Stimulated activated CD4-positive, alpha-beta T cell treated with anti-CD3 and anti-CD28 coated beads, TNF-alpha, amount 100 ng/mL, for 4 hours (primary cell): ENCODE measurements around the gene PHF20.
"Not testable (repeated sequence)": the region's sequence is repeated elsewhere in the genome, so short reads cannot be mapped to it uniquely, and the experiment has no call there.

Source experiments
- DNase-seq, 3 experiments: peaks; one replicate each; pipeline ENCODE4 v3.0.0-alpha.2; 2020; ENCODE audit warnings: low read depth in 3 of 3

PHF20 gene

DNA sequence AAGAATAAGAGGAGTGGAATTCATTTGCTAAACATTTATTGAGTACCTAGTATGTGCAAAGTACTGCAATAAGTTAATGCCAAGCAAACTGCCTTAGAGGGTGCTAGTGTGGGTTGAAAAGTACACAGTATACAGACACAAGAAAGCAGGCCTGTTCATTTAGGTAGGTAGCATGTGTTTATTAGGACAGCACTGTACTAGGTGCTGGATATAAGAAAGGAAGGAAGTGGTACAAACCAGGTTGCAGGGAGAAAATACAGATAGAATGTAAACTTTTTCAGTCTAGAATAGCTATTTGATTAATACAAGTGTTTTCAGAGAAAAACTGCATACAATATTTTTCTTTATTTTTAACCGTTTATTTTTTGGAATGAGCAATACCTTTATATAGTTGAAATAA, 68.1 kb downstream of the PHF20 start:
- DNase-seq = no peak

DNA sequence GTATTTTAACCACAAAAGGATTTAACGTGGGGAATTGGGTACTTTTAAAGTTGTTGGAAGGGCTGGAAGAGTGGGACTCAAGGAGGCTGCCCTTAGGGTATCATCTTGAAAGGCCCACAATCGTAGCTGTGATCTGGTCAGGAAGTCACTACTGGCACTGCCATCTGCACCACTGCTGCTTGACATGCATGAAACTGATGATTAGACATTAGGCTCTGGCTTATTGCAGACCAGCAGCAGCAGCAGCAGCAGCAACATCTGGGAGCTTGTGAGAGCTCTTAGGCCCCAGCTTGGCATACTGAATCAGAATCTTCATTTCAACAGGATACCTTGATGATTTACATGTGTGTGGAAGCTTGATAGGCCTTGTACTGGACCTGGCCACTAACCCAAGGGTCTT, 68.6 kb downstream of the PHF20 start:
- no peak for DNase-seq

- DNase-seq = no peak
Observed at GRCh38 chr20:35842361-35842760, 70.5 kb downstream of the PHF20 start.

DNA sequence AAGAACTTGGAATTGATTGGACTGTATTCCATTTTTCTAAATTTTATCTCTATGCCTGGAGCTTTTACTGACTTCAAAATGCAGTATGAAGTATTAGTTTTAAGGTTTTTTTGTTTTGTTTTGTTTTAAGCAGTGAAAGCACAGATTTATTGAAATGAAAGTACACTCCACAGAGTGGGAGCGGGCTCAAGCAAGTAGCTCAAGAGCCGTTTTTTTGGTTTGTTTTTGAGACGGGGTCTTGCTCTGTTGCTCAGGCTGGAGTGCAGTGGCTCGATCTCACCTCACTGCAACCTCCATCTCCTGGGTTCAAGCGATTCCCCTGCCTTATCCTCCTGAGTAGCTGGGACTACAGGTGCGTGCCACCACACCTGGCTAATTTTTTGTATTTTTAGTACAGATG, 72.1 kb downstream of the PHF20 start:
- DNase-seq = not testable (repeated sequence)

DNA sequence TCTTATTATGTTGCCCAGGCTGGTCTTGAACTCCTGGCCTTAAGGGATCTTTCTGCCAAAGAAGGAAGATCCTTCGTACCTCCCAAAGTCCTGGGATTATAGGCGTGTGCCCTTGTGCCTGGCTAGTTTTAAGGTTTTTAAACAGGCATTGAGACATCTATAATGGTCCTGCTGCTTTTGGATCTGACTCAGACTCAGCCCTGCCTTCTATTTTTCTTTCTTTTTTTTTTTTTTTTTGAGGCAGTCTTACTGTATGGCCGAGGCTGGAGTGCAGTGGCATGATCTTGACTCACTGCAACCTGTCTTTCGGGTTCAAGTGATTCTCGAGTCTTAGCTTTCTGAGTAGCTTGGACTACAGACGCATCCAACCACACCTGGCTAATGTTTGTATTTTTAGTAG, 73.7 kb downstream of the PHF20 start:
- DNase-seq = no peak

GRCh38 chr20:35849706-35850105, 77.9 kb downstream of the PHF20 start:
- DNase-seq = no peak

DNA sequence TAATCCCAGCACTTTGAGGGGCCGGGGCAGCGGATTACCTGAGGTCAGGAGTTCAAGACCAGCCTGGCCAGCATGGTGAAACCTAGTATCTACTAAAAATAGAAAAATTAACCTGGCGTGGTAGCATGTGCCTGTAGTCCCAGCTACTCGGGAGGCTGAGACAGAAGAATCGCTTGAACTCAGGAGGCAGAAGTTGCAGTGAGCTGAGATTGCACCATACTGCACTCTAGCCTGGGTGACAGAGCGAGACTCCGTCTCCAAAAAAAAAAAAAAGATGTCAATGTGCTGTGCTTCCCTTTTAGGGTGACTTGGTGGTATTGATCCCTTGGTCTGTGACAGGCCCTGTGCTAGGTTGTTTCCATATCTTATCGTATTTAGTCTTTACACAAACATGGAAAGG, 79.8 kb downstream of the PHF20 start:
- DNase-seq = not testable (repeated sequence)

GRCh38 chr20:35854713-35855348, 83.0 kb downstream of the PHF20 start:
- DNase-seq = no peak

- DNase-seq = not testable (repeated sequence)
Observed at GRCh38 chr20:35855641-35856040, 83.8 kb downstream of the PHF20 start.

DNA sequence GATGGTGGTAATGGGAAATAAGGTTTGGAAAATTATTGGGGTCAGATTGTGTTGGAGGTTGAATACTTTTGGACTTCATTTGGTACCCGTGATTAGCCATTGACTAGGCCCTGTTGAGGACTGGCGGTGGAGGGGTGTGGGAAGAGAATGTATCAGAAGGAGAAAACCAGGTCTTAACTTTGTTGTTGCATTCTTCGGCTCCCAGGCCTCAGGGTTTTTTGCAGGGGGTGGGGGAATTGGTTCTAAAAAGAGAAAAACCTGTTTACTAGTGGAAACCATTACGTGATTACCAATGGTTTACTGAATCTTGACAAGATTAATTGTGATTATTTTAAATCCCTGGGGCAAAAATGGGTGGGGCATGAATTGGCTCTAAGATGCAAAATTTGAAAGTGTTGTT, 85.1 kb downstream of the PHF20 start:
- no peak for DNase-seq

- DNase-seq = no peak
Observed at GRCh38 chr20:35866418-35867202, 94.8 kb downstream of the PHF20 start.

GRCh38 chr20:35870541-35871258, 98.9 kb downstream of the PHF20 start:
- DNase-seq = no peak

GRCh38 chr20:35871259-35871771, 99.5 kb downstream of the PHF20 start:
- DNase-seq = no peak

GRCh38 chr20:35876033-35876320, 104.2 kb downstream of the PHF20 start:
- no peak for DNase-seq

GRCh38 chr20:35877611-35878010, 105.8 kb downstream of the PHF20 start:
- no peak for DNase-seq

GRCh38 chr20:35878113-35878625, 106.4 kb downstream of the PHF20 start:
- no peak for DNase-seq

DNA sequence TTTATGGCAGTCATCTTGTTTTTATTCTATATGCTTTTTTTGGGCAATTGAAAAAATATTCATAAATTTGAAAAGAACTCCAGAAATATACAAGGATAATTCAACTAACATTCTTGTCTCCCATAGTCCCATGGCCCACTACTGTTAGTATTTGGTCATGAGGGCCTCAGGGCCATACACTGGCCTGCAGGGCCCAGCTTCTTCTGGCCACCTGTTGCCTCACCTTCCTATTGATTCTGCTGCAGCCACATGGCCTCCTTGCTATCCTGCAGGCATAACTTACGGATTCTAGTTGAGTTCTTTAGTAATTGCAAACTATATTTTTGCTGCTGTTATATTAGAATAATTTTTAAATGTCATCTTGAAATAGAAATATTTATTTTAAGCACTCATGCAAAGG, 109.9 kb downstream of the PHF20 start:
- DNase-seq = no peak

DNA sequence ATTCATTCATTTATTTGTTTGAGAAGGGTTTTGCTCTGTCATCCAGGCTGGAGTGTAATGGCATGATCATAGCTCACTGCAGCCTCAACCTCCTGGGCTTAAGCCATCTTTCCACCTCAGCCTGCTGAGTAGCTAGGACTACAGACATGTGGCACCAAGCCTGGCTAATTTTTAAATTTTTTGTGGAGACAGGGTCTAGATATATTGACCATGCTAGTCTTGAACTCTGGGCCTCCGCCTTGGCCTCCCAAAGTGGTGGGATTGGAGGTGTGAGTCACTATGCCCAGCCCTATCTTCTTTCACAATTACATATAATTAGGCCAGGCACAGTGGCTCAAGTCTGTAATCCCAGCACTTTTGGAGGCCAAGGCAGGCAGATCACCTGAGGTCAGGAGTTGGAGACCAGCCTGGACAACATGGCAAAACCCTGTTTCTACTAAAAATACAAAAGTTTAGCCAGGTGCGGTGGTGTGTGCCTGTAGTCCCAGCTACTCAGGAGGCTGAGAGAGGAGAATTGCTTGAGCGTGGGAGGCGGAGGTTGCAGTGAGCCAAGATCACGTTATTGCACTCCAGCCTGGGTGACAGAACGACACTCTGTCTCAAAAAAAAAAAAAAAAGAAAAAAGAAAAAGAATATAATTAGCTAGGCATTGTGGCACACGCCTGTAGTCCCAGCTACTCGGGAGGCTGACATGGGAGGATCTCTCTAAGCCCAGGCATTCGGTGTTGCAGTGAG, 110.8 kb downstream of the PHF20 start:
- DNase-seq = not testable (repeated sequence)

DNA sequence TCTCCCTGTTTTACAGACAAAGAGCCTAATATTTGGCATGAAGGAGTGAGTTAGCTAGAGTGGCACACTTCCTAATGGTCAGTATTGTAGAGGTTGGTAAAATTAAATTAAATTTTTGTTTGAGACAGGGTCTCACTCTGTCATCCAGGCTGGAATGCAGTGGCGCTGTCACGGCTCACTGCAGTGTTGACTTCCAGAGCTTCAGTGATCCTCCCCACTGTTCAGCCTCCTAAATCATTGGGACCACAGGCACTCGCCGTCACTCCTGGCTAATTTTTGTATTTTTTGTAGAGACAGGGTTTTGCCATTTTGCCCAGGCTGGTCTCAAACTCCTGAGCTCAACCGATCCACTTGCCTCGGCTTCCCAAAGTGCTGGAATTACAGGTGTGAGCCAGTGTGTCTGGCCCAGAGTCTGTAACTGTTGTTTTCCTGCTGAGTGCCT, 111.5 kb downstream of the PHF20 start:
- no peak for DNase-seq

GRCh38 chr20:35883778-35884540, 112.1 kb downstream of the PHF20 start:
- peak; percentile 9 to 36 (median 30) for DNase-seq

DNA sequence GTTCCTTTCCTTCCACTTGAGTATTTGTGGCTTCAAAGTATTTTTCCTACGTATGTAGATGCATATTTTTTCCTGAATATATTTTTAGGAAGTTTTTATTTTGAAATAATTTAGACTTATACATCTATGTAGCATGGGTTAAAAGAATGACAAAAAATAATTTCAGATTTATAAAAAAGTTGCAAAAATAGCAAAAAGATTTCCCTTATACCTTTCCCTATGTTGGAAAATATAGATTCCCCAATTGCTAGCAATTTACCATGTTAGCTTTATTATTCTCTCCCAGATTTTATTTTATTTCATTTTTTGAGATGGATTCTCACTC, 112.7 kb downstream of the PHF20 start:
- no peak for DNase-seq
